Neural progenitor cell (in vitro differentiated cells): Measurements from ENCODE around the gene TRIL.

Experiments used
- EZH2 ChIP-seq: fragments of 200-600 bp; sonication (generic); IDR thresholded peaks from 2 replicates; pipeline ENCODE4 v1.6.1; 2017; ENCODE audit warnings: antibody characterized with exemption, mild to moderate bottlenecking, moderate library complexity
- TF ChIP-seq, protein P1 (sequence below): fragments of 200-600 bp; sonication (generic); IDR thresholded peaks from 2 replicates; pipeline ENCODE4 v1.5.1; 2017; ENCODE audit warnings: antibody characterized with exemption, mild to moderate bottlenecking

DNA sequence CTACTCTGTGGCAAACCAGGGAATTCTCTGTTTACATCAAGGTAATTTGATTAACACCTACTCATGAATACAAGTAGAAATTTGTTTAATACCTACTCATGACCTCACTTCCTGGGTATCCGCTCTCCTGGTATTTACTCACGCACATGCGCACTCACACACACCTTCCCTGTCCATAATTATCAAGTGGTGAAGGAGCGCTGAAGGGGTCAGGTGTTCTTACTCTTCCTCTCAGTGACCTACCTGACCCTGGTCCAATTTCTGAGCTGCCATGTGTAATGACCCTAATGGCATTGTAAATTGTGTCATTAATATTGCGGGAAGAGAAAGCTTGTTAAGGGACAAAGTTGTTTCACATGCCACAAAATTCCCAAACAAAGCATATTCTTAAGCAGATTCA, 41.3 kb upstream of the TRIL start:
- TF ChIP-seq, protein P1, sequence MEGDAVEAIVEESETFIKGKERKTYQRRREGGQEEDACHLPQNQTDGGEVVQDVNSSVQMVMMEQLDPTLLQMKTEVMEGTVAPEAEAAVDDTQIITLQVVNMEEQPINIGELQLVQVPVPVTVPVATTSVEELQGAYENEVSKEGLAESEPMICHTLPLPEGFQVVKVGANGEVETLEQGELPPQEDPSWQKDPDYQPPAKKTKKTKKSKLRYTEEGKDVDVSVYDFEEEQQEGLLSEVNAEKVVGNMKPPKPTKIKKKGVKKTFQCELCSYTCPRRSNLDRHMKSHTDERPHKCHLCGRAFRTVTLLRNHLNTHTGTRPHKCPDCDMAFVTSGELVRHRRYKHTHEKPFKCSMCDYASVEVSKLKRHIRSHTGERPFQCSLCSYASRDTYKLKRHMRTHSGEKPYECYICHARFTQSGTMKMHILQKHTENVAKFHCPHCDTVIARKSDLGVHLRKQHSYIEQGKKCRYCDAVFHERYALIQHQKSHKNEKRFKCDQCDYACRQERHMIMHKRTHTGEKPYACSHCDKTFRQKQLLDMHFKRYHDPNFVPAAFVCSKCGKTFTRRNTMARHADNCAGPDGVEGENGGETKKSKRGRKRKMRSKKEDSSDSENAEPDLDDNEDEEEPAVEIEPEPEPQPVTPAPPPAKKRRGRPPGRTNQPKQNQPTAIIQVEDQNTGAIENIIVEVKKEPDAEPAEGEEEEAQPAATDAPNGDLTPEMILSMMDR, result no peak
- TF ChIP-seq EZH2, result no peak
